Activated effector memory CD4-positive, alpha-beta T cell treated with anti-CD3 and anti-CD28 coated beads, Interleukin-2, amount 50 U/mL, for 16 hours (primary cell): ENCODE results near the gene KRTAP10-5.
"Not testable (repeated sequence)": the region's sequence is repeated elsewhere in the genome, so short reads cannot be mapped to it uniquely, and the experiment has no call there.

Experiments used
- DNase-seq: peaks from one replicate; pipeline ENCODE4 v3.0.0-alpha.2; 2020

KRTAP10-5 gene

GRCh38 chr21:44569861-44570517, 10.4 kb downstream of the KRTAP10-5 start:
- DNase-seq, result peak; percentile 49

- peak; percentile 56 for DNase-seq
Observed at GRCh38 chr21:44568667-44569556, 11.5 kb downstream of the KRTAP10-5 start.

- DNase-seq, result no peak
Observed at GRCh38 chr21:44568261-44568660, 12.1 kb downstream of the KRTAP10-5 start.

- no peak for DNase-seq
Observed at GRCh38 chr21:44567481-44568171, 12.8 kb downstream of the KRTAP10-5 start.

- no peak for DNase-seq
Observed at GRCh38 chr21:44566403-44566802, 14.0 kb downstream of the KRTAP10-5 start.

GRCh38 chr21:44564886-44565598, 15.4 kb downstream of the KRTAP10-5 start:
- DNase-seq, result no peak

- DNase-seq, result no peak
Observed at GRCh38 chr21:44564099-44564498, 16.3 kb downstream of the KRTAP10-5 start.

GRCh38 chr21:44558695-44559094, 21.7 kb downstream of the KRTAP10-5 start, which contains the start of gene KRTAP10-3:
TSS of gene KRTAP10-3 (minus strand) at chr21:44558795. CDS start at chr21:44558715, 80 bp downstream.
- DNase-seq, result no peak

GRCh38 chr21:44558329-44558675, 22.1 kb downstream of the KRTAP10-5 start:
- not testable (repeated sequence) for DNase-seq

- no peak for DNase-seq
Observed at GRCh38 chr21:44557491-44558328, 22.7 kb downstream of the KRTAP10-5 start.

GRCh38 chr21:44556879-44557278, 23.5 kb downstream of the KRTAP10-5 start:
- DNase-seq, result no peak

- DNase-seq, result no peak
Observed at GRCh38 chr21:44555200-44555875, 25.1 kb downstream of the KRTAP10-5 start.

- no peak for DNase-seq
Observed at GRCh38 chr21:44552681-44553080, 27.7 kb downstream of the KRTAP10-5 start.

- no peak for DNase-seq
Observed at GRCh38 chr21:44552136-44552535, 28.3 kb downstream of the KRTAP10-5 start.

- DNase-seq, result peak; percentile 60
Observed at GRCh38 chr21:44551340-44551961, 29.0 kb downstream of the KRTAP10-5 start, which contains the start of gene KRTAP10-2. TSS of gene KRTAP10-2 (minus strand) at chr21:44551505. CDS start at chr21:44551458, 47 bp downstream.

GRCh38 chr21:44550807-44551206, 29.6 kb downstream of the KRTAP10-5 start:
- DNase-seq, result peak; percentile 56

- peak; percentile 56 for DNase-seq
Observed at GRCh38 chr21:44550285-44550684, 30.1 kb downstream of the KRTAP10-5 start.

- no peak for DNase-seq
Observed at GRCh38 chr21:44549525-44550211, 30.7 kb downstream of the KRTAP10-5 start.

- no peak for DNase-seq
Observed at GRCh38 chr21:44548922-44549321, 31.5 kb downstream of the KRTAP10-5 start.

GRCh38 chr21:44548381-44548780, 32.0 kb downstream of the KRTAP10-5 start:
- no peak for DNase-seq
